Hepatocyte (in vitro differentiated cells): ENCODE data around the gene TMEM248.

Experiments used
- EZH2phosphoT487 ChIP-seq: fragments of 200-600 bp; sonication (generic); IDR thresholded peaks from one replicate; pipeline ENCODE4 v1.6.1; 2018; ENCODE audit warnings: antibody characterized with exemption, mild to moderate bottlenecking, low read depth, moderate library complexity; ENCODE audit not compliant: unreplicated experiment, severe bottlenecking
- TF ChIP-seq, protein P1 (sequence below): fragments of 200-600 bp; sonication (generic); IDR thresholded peaks from 2 replicates; pipeline ENCODE4 v1.5.1; 2016; ENCODE audit warnings: antibody characterized with exemption, mild to moderate bottlenecking; ENCODE audit not compliant: poor library complexity

DNA sequence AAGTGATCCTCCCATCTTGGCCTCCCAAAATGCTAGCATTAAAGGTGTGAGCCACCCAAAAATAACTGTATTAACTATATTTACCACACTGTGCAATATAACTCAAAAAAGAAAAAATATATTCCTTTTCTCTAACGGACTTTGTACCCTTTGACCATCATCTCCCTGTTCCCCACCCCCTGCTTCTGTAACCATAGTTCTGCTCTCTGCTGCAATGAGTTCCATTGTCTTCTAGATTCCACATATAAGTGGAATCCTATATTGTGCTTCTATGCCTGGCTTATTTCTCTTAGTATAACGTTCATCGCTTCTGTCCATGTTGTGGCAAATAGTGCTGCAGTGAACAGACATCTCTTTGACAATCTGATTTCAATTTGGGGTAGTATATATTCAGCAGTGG is 4.2 kb downstream of the TMEM248 start:
- TF ChIP-seq, protein P1, sequence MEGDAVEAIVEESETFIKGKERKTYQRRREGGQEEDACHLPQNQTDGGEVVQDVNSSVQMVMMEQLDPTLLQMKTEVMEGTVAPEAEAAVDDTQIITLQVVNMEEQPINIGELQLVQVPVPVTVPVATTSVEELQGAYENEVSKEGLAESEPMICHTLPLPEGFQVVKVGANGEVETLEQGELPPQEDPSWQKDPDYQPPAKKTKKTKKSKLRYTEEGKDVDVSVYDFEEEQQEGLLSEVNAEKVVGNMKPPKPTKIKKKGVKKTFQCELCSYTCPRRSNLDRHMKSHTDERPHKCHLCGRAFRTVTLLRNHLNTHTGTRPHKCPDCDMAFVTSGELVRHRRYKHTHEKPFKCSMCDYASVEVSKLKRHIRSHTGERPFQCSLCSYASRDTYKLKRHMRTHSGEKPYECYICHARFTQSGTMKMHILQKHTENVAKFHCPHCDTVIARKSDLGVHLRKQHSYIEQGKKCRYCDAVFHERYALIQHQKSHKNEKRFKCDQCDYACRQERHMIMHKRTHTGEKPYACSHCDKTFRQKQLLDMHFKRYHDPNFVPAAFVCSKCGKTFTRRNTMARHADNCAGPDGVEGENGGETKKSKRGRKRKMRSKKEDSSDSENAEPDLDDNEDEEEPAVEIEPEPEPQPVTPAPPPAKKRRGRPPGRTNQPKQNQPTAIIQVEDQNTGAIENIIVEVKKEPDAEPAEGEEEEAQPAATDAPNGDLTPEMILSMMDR: no peak
- TF ChIP-seq EZH2phosphoT487: no peak
